Activated CD8-positive, alpha-beta T cell treated with anti-CD3 and anti-CD28 coated beads, Interleukin-2, amount 10 ng/mL, durations not matched to agents 7 days and 5 days (primary cell): ENCODE data around the gene RHBDD2. TPM values are rescaled to one million over a fixed set of nuclear protein-coding genes. Genes with fewer than 3 reads are reported as not detected.
"Not testable (repeated sequence)": the region's sequence is repeated elsewhere in the genome, so short reads cannot be mapped to it uniquely, and the experiment has no call there.

Experiments used
- ATAC-seq: fragments of 150-1000 bp; cut with Tn5 transposase; one replicate; pipeline ENCODE4 v1.10.0; 2021; ENCODE audit warnings: moderate library complexity
- CTCF ChIA-PET: fragments of 350-600 bp; sonication (Branson Sonifier 250); formaldehyde crosslinking; loops from one replicate; lab custom pipeline; 2021; ENCODE audit warnings: antibody characterized with exemption; lab: Charles Lee
- POLR2A ChIA-PET: fragments of 350-600 bp; sonication (Branson Sonifier 250); formaldehyde crosslinking; loops from one replicate; lab custom pipeline; 2021; ENCODE audit warnings: antibody characterized with exemption; lab: Charles Lee
- DNase-seq: peaks from one replicate; pipeline ENCODE4 v3.0.0-alpha.2; 2020
- H3K27ac Mint-ChIP-seq: one replicate; pipeline ENCODE4 v1.8.0; 2021; ENCODE audit warnings: mild to moderate bottlenecking, mixed read lengths
- H3K27me3 Mint-ChIP-seq: one replicate; pipeline ENCODE4 v1.8.0; 2021; ENCODE audit warnings: low read depth, mixed read lengths
- H3K36me3 Mint-ChIP-seq: one replicate; pipeline ENCODE4 v1.8.0; 2021; ENCODE audit warnings: low read depth, mixed read lengths
- H3K4me1 Mint-ChIP-seq: one replicate; pipeline ENCODE4 v1.8.0; 2021; ENCODE audit warnings: low read depth, mixed read lengths
- H3K4me3 Mint-ChIP-seq: one replicate; pipeline ENCODE4 v1.8.0; 2021; ENCODE audit warnings: mild to moderate bottlenecking, mixed read lengths
- H3K9me3 Mint-ChIP-seq: one replicate; pipeline ENCODE4 v1.8.0; 2022; ENCODE audit warnings: mixed read lengths; ENCODE audit not compliant: insufficient read depth
- total RNA-seq, 2 experiments: library from RNA; stranded (reverse); gene quantifications; one replicate each; pipeline ENCODE4 v1.2.3, GENCODE V29; 2021

RHBDD2 gene
- total RNA-seq, 2 experiments from 2014 or later: 18.1 to 18.4 TPM

- ATAC-seq (no peak), DNase-seq (no peak)
- Mint-ChIP-seq H3K36me3 (peaks cover 12% of the 10 kb centered on the region), H3K4me1 (peaks cover 4% of the 10 kb centered on the region), H3K27me3 (no peaks in the 10 kb centered on the region), H3K27ac (no peak overlapping the region), H3K9me3 (no peaks in the 10 kb centered on the region), H3K4me3 (no peak overlapping the region)
- POLR2A ChIA-PET: interaction anchor here (2.8 kb wide), 1 partner anchor 12 kb away, joined by 12 read pairs; the partner anchor contains the start of gene RHBDD2
- CTCF ChIA-PET: no interaction called here
These were observed 13.1 kb downstream of the RHBDD2 start for GRCh38 chr7:75891815-75892411.

GRCh38 chr7:75892634-75893272 is 13.9 kb downstream of the RHBDD2 start:
- Mint-ChIP-seq H3K27ac (no peak overlapping the region), H3K36me3 (peaks cover 10% of the 10 kb centered on the region)

GRCh38 chr7:75896803-75897327 is 18.0 kb downstream of the RHBDD2 start:
- ATAC-seq (no peak), DNase-seq (no peak)
- ChIA-PET POLR2A (no interaction called here), CTCF (no interaction called here)
- Mint-ChIP-seq H3K4me3 (no peak overlapping the region), H3K9me3 (no peaks in the 10 kb centered on the region), H3K36me3 (no peaks in the 10 kb centered on the region), H3K27ac (no peak overlapping the region), H3K4me1 (no peaks in the 10 kb centered on the region), H3K27me3 (no peaks in the 10 kb centered on the region)

More at GRCh38 chr7:75892634-75893272, 13.9 kb downstream of the RHBDD2 start:
- Mint-ChIP-seq H3K4me1 (peaks cover 4% of the 10 kb centered on the region), H3K4me3 (no peak overlapping the region), H3K9me3 (no peaks in the 10 kb centered on the region), H3K27me3 (no peaks in the 10 kb centered on the region)
- POLR2A ChIA-PET: no interaction called here
- CTCF ChIA-PET: no interaction called here
- DNase-seq: no peak
- no peak for ATAC-seq

GRCh38 chr7:75900617-75901315 is 21.9 kb downstream of the RHBDD2 start:
- no peaks in the 10 kb centered on the region for H3K27me3 Mint-ChIP-seq
- POLR2A ChIA-PET: no interaction called here
- ATAC-seq: no peak

GRCh38 chr7:75905785-75906604 is 27.2 kb downstream of the RHBDD2 start:
- POLR2A ChIA-PET: no interaction called here
- CTCF ChIA-PET: no interaction called here

More at GRCh38 chr7:75900617-75901315, 21.9 kb downstream of the RHBDD2 start:
- Mint-ChIP-seq H3K4me1 (peaks cover under 1% of the 10 kb centered on the region), H3K9me3 (no peaks in the 10 kb centered on the region), H3K4me3 (no peak overlapping the region), H3K27ac (no peak overlapping the region), H3K36me3 (no peaks in the 10 kb centered on the region)
- CTCF ChIA-PET: no interaction called here
- no peak for DNase-seq

GRCh38 chr7:75906991-75907667 is 28.3 kb downstream of the RHBDD2 start:
- no peaks in the 10 kb centered on the region for H3K36me3 Mint-ChIP-seq
- no peak overlapping the region for H3K27ac Mint-ChIP-seq
- peaks cover 3% of the 10 kb centered on the region for H3K27me3 Mint-ChIP-seq
- no peak overlapping the region for H3K4me3 Mint-ChIP-seq
- POLR2A ChIA-PET: no interaction called here
- no peak for DNase-seq
- H3K4me1 Mint-ChIP-seq: peaks cover 7% of the 10 kb centered on the region
- CTCF ChIA-PET: no interaction called here
- ATAC-seq: no peak
- H3K9me3 Mint-ChIP-seq: no peaks in the 10 kb centered on the region

More at GRCh38 chr7:75905785-75906604, 27.2 kb downstream of the RHBDD2 start:
- Mint-ChIP-seq H3K4me1 (peaks cover 7% of the 10 kb centered on the region), H3K36me3 (no peaks in the 10 kb centered on the region), H3K27me3 (peaks cover 3% of the 10 kb centered on the region), H3K9me3 (no peaks in the 10 kb centered on the region), H3K4me3 (no peak overlapping the region), H3K27ac (no peak overlapping the region)
- DNase-seq (no peak), ATAC-seq (no peak)

GRCh38 chr7:75907668-75908039 is 28.8 kb downstream of the RHBDD2 start:
- H3K36me3 Mint-ChIP-seq, H3K4me1 Mint-ChIP-seq, CTCF ChIA-PET, H3K4me3 Mint-ChIP-seq, H3K27ac Mint-ChIP-seq, H3K27me3 Mint-ChIP-seq, ATAC-seq, POLR2A ChIA-PET, H3K9me3 Mint-ChIP-seq, DNase-seq: not testable (repeated sequence)

- DNase-seq: no peak
- no peak overlapping the region for H3K27ac Mint-ChIP-seq
- H3K27me3 Mint-ChIP-seq: peaks cover 6% of the 10 kb centered on the region
- CTCF ChIA-PET: interaction anchor here (1.2 kb wide), 1 partner anchor 110 kb away, joined by 3 read pairs; no protein-coding TSS in a partner anchor
- no peak for ATAC-seq
- peaks cover 16% of the 10 kb centered on the region for H3K4me1 Mint-ChIP-seq
- no peaks in the 10 kb centered on the region for H3K36me3 Mint-ChIP-seq
- H3K9me3 Mint-ChIP-seq: no peaks in the 10 kb centered on the region
- POLR2A ChIA-PET: no interaction called here
- no peak overlapping the region for H3K4me3 Mint-ChIP-seq
These were observed 30.8 kb downstream of the RHBDD2 start for GRCh38 chr7:75909521-75910132.

- H3K27me3 Mint-ChIP-seq, ATAC-seq, H3K27ac Mint-ChIP-seq, CTCF ChIA-PET, H3K4me3 Mint-ChIP-seq, DNase-seq, H3K36me3 Mint-ChIP-seq, H3K9me3 Mint-ChIP-seq: not testable (repeated sequence)
- H3K4me1 Mint-ChIP-seq: peaks cover 19% of the 10 kb centered on the region
- POLR2A ChIA-PET: interaction anchor here (0.7 kb wide), 1 partner anchor 71 kb away, joined by 5 read pairs; no protein-coding TSS in a partner anchor
These were observed 32.4 kb downstream of the RHBDD2 start for GRCh38 chr7:75911186-75911585.

- Mint-ChIP-seq H3K27ac (no peak overlapping the region), H3K4me3 (no peak overlapping the region), H3K4me1 (peaks cover 17% of the 10 kb centered on the region), H3K27me3 (peaks cover 8% of the 10 kb centered on the region), H3K9me3 (no peaks in the 10 kb centered on the region), H3K36me3 (no peaks in the 10 kb centered on the region)
- POLR2A ChIA-PET: interaction anchor here (1.7 kb wide), 1 partner anchor 15 kb away, joined by 7 read pairs; no protein-coding TSS in a partner anchor
- no peak for ATAC-seq
- no peak for DNase-seq
- CTCF ChIA-PET: interaction anchor here (1.2 kb wide), 1 partner anchor 107 kb away, joined by 6 read pairs; no protein-coding TSS in a partner anchor
These were observed 34.6 kb downstream of the RHBDD2 start for GRCh38 chr7:75913437-75913836.
